GM23338 (cell line): Measurements from ENCODE around the gene JAZF1.

Source experiments
- CREB1 ChIP-seq: fragments of 250-450 bp; sonication (Bioruptor Pico); IDR thresholded peaks from 2 replicates; pipeline ENCODE4 v1.5.0; 2020; ENCODE audit warnings: low read depth, mild to moderate bottlenecking, moderate library complexity
- EZH2 ChIP-seq: fragments of 200-600 bp; sonication (generic); IDR thresholded peaks from one replicate; pipeline ENCODE4 v1.8.0; 2017; ENCODE audit warnings: antibody characterized with exemption, mild to moderate bottlenecking, low read depth; ENCODE audit not compliant: unreplicated experiment
- EZH2phosphoT487 ChIP-seq: fragments of 200-600 bp; sonication (generic); IDR thresholded peaks from one replicate; pipeline ENCODE4 v1.8.1; 2018; ENCODE audit warnings: antibody characterized with exemption; ENCODE audit not compliant: unreplicated experiment
- JUNB ChIP-seq: IDR thresholded peaks from one replicate; pipeline ENCODE4 v1.6.1; 2016; ENCODE audit warnings: antibody characterized with exemption; ENCODE audit not compliant: unreplicated experiment
- NANOG ChIP-seq: IDR thresholded peaks from 2 replicates; pipeline ENCODE4 v1.6.1; 2016; ENCODE audit warnings: antibody characterized with exemption, borderline replicate concordance
- POLR2AphosphoS5 ChIP-seq: IDR thresholded peaks from 2 replicates; pipeline ENCODE4 v1.6.1; 2016; ENCODE audit warnings: antibody characterized with exemption, low read depth
- STAT1 ChIP-seq: IDR thresholded peaks from one replicate; pipeline ENCODE4 v1.6.1; 2016; ENCODE audit warnings: antibody characterized with exemption; ENCODE audit not compliant: unreplicated experiment
- ZNF114 ChIP-seq: fragments of 250-450 bp; sonication (Bioruptor Pico); IDR thresholded peaks from 2 replicates; pipeline ENCODE4 v1.5.0; 2020; ENCODE audit warnings: mild to moderate bottlenecking, moderate library complexity
- TF ChIP-seq, protein P1 (sequence below), 2 experiments: fragments of 200-600 bp in 1 of 2; sonication (generic) in 1 of 2; conservative IDR thresholded peaks; 2 replicates each; pipeline versions ENCODE4 v1.5.1 to v1.6.1; 2016 to 2017; ENCODE audit warnings: antibody characterized with exemption in 2 of 2, low read depth in 2 of 2, mild to moderate bottlenecking in 2 of 2, moderate library complexity in 1 of 2
- TF ChIP-seq, protein P2 (sequence below): IDR thresholded peaks from one replicate; pipeline ENCODE4 v1.6.1; 2018; ENCODE audit warnings: antibody characterized with exemption; ENCODE audit not compliant: unreplicated experiment
- TF ChIP-seq, protein P3 (sequence below): IDR thresholded peaks from 2 replicates; pipeline ENCODE4 v1.6.1; 2016; ENCODE audit warnings: antibody characterized with exemption
- TF ChIP-seq, protein P4 (sequence below): fragments of 250-450 bp; sonication (Bioruptor Pico); IDR thresholded peaks from 2 replicates; pipeline ENCODE4 v1.5.0; 2020; ENCODE audit warnings: mild to moderate bottlenecking, moderate library complexity

DNA sequence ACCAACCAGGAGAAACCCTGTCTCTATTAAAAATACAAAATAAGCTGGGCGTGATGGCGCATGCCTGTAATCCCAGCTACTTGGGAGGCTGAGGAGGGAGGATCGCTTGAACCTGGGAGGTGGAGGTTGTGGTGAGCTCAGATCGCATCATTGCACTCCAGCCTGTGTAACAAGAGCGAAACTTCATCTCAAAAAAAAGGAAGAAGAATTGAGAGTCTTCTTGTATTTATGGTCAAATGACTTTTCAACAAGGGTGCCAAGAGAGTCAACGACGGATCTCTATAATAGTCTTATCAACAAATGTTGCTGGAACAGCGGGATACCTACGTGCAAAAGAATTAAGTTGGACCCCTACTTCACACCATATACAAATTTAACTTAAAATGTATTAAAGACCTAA lies 21.6 kb upstream of the JAZF1 start:
- no peak for TF ChIP-seq EZH2
- TF ChIP-seq, protein P1, sequence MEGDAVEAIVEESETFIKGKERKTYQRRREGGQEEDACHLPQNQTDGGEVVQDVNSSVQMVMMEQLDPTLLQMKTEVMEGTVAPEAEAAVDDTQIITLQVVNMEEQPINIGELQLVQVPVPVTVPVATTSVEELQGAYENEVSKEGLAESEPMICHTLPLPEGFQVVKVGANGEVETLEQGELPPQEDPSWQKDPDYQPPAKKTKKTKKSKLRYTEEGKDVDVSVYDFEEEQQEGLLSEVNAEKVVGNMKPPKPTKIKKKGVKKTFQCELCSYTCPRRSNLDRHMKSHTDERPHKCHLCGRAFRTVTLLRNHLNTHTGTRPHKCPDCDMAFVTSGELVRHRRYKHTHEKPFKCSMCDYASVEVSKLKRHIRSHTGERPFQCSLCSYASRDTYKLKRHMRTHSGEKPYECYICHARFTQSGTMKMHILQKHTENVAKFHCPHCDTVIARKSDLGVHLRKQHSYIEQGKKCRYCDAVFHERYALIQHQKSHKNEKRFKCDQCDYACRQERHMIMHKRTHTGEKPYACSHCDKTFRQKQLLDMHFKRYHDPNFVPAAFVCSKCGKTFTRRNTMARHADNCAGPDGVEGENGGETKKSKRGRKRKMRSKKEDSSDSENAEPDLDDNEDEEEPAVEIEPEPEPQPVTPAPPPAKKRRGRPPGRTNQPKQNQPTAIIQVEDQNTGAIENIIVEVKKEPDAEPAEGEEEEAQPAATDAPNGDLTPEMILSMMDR (conservative IDR thresholded peaks at IDR 0.05; ENCODE audit: low read depth in 2 of 2) = no peak
- no peak for TF ChIP-seq JUNB
- TF ChIP-seq, protein P2, sequence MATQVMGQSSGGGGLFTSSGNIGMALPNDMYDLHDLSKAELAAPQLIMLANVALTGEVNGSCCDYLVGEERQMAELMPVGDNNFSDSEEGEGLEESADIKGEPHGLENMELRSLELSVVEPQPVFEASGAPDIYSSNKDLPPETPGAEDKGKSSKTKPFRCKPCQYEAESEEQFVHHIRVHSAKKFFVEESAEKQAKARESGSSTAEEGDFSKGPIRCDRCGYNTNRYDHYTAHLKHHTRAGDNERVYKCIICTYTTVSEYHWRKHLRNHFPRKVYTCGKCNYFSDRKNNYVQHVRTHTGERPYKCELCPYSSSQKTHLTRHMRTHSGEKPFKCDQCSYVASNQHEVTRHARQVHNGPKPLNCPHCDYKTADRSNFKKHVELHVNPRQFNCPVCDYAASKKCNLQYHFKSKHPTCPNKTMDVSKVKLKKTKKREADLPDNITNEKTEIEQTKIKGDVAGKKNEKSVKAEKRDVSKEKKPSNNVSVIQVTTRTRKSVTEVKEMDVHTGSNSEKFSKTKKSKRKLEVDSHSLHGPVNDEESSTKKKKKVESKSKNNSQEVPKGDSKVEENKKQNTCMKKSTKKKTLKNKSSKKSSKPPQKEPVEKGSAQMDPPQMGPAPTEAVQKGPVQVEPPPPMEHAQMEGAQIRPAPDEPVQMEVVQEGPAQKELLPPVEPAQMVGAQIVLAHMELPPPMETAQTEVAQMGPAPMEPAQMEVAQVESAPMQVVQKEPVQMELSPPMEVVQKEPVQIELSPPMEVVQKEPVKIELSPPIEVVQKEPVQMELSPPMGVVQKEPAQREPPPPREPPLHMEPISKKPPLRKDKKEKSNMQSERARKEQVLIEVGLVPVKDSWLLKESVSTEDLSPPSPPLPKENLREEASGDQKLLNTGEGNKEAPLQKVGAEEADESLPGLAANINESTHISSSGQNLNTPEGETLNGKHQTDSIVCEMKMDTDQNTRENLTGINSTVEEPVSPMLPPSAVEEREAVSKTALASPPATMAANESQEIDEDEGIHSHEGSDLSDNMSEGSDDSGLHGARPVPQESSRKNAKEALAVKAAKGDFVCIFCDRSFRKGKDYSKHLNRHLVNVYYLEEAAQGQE = no peak
- TF ChIP-seq POLR2AphosphoS5 = no peak
- TF ChIP-seq, protein P3, sequence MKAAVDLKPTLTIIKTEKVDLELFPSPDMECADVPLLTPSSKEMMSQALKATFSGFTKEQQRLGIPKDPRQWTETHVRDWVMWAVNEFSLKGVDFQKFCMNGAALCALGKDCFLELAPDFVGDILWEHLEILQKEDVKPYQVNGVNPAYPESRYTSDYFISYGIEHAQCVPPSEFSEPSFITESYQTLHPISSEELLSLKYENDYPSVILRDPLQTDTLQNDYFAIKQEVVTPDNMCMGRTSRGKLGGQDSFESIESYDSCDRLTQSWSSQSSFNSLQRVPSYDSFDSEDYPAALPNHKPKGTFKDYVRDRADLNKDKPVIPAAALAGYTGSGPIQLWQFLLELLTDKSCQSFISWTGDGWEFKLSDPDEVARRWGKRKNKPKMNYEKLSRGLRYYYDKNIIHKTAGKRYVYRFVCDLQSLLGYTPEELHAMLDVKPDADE = no peak
- TF ChIP-seq CREB1 (CRISPR knock-in tag) = no peak
- TF ChIP-seq, protein P4, sequence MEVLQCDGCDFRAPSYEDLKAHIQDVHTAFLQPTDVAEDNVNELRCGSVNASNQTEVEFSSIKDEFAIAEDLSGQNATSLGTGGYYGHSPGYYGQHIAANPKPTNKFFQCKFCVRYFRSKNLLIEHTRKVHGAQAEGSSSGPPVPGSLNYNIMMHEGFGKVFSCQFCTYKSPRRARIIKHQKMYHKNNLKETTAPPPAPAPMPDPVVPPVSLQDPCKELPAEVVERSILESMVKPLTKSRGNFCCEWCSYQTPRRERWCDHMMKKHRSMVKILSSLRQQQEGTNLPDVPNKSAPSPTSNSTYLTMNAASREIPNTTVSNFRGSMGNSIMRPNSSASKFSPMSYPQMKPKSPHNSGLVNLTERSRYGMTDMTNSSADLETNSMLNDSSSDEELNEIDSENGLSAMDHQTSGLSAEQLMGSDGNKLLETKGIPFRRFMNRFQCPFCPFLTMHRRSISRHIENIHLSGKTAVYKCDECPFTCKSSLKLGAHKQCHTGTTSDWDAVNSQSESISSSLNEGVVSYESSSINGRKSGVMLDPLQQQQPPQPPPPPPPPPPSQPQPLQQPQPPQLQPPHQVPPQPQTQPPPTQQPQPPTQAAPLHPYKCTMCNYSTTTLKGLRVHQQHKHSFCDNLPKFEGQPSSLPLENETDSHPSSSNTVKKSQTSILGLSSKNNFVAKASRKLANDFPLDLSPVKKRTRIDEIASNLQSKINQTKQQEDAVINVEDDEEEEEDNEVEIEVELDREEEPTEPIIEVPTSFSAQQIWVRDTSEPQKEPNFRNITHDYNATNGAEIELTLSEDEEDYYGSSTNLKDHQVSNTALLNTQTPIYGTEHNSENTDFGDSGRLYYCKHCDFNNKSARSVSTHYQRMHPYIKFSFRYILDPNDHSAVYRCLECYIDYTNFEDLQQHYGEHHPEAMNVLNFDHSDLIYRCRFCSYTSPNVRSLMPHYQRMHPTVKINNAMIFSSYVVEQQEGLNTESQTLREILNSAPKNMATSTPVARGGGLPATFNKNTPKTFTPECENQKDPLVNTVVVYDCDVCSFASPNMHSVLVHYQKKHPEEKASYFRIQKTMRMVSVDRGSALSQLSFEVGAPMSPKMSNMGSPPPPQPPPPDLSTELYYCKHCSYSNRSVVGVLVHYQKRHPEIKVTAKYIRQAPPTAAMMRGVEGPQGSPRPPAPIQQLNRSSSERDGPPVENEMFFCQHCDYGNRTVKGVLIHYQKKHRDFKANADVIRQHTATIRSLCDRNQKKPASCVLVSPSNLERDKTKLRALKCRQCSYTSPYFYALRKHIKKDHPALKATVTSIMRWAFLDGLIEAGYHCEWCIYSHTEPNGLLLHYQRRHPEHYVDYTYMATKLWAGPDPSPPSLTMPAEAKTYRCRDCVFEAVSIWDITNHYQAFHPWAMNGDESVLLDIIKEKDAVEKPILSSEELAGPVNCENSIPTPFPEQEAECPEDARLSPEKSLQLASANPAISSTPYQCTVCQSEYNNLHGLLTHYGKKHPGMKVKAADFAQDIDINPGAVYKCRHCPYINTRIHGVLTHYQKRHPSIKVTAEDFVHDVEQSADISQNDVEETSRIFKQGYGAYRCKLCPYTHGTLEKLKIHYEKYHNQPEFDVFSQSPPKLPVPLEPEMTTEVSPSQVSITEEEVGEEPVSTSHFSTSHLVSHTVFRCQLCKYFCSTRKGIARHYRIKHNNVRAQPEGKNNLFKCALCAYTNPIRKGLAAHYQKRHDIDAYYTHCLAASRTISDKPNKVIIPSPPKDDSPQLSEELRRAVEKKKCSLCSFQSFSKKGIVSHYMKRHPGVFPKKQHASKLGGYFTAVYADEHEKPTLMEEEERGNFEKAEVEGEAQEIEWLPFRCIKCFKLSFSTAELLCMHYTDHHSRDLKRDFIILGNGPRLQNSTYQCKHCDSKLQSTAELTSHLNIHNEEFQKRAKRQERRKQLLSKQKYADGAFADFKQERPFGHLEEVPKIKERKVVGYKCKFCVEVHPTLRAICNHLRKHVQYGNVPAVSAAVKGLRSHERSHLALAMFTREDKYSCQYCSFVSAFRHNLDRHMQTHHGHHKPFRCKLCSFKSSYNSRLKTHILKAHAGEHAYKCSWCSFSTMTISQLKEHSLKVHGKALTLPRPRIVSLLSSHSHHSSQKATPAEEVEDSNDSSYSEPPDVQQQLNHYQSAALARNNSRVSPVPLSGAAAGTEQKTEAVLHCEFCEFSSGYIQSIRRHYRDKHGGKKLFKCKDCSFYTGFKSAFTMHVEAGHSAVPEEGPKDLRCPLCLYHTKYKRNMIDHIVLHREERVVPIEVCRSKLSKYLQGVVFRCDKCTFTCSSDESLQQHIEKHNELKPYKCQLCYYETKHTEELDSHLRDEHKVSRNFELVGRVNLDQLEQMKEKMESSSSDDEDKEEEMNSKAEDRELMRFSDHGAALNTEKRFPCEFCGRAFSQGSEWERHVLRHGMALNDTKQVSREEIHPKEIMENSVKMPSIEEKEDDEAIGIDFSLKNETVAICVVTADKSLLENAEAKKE (CRISPR knock-in tag) = no peak
- no peak for TF ChIP-seq EZH2phosphoT487
- TF ChIP-seq ZNF114 (CRISPR knock-in tag) = no peak
- TF ChIP-seq NANOG = no peak
- no peak for TF ChIP-seq STAT1
